HG02870 (cell line): Measurements from ENCODE around the gene CFAP410.
"Not testable (repeated sequence)": the region's sequence is repeated elsewhere in the genome, so short reads cannot be mapped to it uniquely, and the experiment has no call there.

Source experiments
- ATAC-seq: cut with Tn5 transposase; IDR thresholded peaks from one replicate; pipeline ENCODE4 v1.9.1; 2021; ENCODE audit warnings: mild to moderate bottlenecking, moderate library complexity; ENCODE audit not compliant: unreplicated experiment

The CFAP410 gene

DNA sequence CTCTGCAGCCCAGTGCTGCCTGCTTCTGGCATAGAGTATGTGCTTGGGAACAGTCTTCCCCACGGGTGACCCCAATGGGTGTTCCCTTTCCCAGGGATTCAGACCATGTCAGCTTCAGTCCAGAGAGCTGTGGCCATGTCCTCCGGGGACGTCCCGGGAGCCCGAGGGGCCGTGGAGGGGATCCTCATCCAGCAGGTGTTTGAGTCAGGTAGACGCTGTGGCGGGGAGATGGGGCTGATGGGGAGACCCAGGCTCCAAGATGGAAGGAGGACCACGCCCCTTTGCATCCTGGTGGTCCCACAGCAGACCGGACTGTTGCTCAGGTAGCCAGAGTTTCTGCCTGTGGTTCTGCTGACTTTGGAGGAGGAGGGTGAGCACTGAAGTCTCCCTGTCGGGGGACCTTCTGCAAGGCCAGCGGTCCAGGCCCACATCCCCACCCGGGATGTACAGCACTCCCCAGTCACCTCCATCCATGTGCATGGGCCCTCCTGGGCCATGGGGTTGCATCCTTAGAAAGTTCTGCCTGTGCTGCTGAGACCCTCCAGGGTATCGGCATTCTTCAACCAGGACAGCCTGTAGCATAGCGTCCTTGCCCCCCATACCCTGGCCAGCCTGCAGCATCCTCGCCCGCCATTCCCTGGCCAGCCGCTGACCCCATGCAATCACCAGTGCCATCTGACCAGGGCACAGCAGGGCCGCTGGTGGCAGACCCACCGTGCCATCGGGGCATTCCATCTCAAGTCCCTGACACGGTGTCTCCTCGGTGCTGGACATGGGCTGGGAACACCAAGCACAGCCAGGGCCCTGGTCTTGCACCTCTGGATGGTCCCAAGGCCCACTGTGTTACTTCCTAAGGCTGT lies 50.7 kb downstream of the CFAP410 start:
- ATAC-seq: no peak

DNA sequence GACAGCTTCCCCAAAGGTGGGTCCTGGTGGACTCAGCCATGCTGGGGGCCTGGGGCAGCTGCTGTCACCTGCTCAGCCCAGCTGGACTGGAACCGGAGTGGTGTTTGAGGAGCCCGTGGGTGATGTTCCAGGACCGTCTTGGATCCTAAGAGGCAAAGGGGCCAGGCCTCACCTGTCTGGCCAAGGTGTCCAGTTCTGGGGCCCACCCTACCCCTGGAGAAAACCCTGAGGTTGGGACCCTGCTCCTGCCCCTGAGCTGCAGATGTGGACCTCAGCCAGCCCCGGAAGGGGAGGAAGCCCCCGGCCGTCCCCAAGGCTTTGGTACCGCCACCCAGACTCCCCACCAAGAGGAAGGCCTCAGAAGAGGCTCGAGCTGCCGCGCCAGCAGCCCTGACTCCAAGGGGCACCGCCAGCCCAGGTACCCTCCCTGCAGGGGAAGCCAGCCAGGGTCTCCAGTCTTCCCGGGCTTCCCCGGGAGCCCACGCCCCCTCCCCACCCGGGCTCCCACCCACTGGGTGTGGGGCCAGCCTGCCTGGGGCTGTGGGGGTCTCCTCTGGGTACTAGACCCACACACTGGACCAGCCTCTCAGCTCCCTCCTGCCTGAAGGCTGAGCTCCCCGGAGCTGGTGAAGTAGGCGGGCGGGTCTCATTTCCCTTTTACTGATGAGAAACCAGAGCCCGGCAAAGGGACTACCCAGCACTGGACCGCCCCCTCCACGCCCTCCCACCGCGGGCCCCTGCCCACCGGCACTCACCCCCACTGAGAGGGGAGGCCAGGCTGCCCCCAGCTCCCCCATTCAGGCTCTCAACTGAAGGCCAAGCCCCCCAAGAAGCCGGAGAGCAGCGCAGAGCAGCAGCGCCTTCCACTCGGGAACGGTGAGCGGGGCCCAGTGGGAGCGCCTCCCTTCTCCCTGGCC lies 52.2 kb downstream of the CFAP410 start:
- no peak for ATAC-seq

DNA sequence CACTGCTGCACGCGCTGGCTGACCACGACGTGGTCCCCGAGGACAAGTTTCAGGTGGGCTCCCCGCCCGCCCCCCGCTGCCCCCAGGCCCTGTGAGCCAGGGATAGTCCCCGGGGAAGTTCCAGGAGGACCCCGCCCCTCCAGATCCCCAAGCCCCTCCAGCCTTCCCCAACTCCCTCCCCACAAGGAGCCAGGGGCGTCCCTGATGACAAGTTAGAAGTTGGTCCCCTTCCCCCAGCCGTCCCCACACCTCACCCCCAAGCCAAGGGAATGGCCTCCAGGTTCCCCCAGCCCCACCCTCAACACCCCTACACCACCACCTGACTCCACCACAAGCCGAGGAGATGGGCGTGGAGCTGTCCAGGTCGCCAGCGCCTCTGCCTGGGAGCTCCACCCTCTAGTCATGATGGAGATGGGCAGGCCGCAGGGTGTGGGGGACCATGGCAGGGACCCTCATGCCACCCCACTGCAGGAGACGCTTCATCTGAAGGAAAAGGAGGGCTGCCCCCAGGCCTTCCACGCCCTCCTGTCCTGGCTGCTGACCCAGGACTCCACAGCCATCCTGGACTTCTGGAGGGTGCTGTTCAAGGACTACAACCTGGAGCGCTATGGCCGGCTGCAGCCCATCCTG lies 53.0 kb downstream of the CFAP410 start:
- no peak for ATAC-seq

DNA sequence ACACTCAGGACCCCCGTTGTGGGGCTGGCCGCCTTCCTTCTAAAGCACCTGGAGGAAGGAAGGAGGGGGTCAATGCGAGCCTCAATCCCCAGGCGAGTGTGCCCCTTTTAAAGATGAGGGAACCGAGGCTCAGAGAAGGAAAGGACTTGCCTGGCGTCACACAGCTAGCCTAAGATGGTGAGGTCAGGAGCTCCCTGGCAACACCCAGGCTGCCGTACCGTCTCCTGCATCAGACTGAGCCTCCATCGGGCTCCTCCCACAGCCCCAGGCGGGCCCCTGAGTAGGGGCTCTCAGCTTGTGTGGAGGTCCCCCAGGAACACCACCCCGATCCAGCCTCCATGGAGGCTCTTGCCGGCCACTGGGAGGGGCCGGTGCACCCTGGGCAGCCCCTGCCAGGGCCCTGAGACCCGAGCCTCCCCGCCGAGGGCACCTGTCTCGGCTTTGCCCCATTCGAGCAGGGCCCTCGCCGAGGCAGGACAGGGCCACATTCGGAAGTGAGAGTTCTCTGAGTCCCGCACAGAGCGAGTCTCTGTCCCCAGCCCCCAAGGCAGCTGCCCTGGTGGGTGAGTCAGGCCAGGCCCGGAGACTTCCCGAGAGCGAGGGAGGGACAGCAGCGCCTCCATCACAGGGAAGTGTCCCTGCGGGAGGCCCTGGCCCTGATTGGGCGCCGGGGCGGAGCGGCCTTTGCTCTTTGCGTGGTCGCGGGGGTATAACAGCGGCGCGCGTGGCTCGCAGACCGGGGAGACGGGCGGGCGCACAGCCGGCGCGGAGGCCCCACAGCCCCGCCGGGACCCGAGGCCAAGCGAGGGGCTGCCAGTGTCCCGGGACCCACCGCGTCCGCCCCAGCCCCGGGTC lies 53.8 kb downstream of the CFAP410 start, which contains the start of gene AIRE:
Gene AIRE (plus strand): TSS at position 739 of the 855 bp plus-strand sequence. CDS start 131 bp downstream, outside the sequence.
- no peak for ATAC-seq

DNA sequence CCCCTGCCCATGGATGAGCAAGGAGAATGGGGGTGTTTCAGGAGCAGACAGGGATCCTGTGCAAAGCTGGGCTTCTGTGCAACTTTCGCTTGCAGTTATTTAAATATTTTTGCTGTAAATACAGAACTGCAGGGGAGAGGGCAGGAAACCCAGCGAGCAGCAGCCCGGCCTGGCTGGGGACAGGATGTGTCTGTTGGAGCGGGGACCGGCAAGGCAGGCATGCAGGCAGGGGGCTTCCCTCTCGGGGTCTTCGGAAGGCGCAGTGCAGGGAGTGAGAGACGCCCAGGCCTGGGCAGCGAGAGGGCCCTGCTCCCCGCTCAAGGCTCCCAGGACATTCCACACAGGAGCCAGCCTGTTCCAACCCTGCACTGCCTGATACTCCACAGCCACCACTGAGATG lies 55.2 kb downstream of the CFAP410 start:
- ATAC-seq: no peak

DNA sequence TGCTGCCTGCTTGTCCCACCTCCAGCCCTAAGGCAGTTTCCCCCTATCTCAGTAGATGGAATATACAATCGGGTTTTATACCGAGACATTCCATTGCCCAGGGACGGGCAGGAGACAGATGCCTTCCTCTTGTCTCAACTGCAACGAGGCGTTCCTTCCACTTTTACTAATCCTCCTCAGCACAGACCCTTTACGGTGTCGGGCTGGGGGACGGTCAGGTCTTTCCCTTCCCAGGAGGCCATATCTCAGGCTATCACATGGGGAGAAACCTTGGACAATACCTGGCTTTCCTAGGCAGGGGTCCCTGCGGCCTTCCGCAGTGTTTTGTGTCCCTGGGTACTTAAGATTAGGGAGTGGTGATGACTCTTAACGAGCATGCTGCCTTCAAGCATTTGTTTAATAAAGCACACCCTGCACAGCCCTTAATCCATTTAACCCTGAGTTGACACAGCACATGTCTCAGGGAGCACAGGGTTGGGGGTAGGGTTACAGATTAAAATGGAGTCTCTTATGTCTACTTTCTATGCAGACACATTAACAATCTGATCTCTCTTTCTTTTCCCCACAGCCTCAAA lies 55.9 kb downstream of the CFAP410 start:
- ATAC-seq: not testable (repeated sequence)

DNA sequence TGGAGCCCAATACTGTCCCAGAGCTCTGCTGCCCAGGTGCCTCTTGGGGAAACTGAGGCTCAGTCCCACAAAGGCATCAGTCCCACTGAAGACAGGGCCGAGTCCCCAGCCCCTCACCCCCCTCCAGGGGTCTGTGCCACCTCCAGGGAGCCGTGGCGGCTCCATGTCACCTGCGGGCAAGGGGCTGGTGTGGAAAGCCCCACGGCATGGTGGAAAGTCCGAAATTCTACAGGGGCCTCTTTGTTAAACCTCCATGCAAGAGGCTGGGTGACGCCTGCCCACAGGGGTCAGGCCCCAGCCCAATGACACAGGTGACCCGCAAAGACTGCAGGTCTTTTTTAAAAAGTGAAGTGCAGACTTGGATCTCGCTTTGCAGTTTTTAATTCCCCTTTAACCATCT lies 56.8 kb downstream of the CFAP410 start:
- ATAC-seq: no peak

DNA sequence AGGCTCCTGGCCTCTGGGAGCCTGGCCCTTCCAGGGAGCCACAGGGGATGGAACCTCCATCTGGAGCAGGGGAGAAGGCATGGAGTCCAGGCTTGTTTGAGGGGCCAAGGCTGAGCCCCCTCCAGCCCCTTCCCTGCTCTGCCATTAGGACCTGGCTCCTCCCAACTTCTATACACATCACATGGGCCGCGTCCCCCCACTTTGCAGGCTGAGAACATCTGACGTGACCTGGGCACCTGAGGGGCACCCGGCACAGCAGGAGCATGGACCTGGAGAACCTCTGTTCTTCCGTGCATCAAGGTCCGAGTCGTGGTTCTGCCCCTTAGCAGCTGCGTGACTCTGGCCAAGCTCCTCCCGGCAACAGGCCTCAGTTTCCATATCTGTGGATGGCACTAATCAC lies 57.4 kb downstream of the CFAP410 start:
- no peak for ATAC-seq

DNA sequence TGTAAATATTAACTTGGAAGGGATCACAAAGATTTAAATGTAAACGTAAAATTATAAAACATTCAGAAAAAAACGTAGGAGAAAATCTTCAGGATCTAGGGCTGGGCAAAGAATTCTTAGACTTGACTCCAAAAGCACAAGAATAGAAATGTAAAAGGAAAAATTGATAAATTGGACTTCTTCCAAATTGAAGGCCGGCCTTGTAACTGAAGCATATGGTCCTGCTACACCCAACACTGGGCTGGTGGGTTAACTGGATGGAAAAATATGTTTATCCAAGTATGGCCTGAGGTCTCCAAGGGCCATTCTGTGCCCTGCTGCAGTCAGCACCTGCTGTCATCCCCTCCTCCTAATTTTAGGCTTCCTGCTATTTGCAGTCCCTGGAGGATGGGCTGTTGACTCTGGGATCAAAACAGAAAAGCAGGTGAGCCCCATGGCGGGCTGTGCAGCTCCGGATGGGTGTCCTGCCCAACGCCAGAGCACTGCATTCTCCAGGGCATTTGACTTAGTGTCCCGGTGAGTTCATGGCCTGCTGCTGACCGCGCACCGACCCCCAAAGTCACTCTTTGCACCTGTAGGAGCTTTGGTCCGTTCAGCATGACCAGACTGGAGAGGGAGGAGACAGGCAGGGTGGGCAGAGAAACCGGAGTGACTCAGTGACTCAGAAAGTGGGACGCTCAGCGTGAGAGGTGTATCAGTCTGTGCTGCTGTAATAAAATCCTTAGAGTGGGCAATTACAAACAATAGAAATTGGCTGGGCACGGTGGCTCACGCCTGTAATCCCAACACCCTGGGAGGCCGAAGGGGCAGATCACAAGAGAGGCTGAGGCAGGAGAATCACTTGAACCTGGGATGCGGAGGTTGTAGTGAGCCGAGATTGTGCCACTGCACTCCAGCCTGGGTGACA lies 59.6 kb downstream of the CFAP410 start:
- no peak for ATAC-seq
